Stimulated activated CD4-positive, alpha-beta T cell treated with anti-CD3 and anti-CD28 coated beads, Interleukin-4, amount 100 ng/mL, for 4 hours (primary cell): ENCODE results near the gene ENPP3.
"Not testable (repeated sequence)": the region's sequence is repeated elsewhere in the genome, so short reads cannot be mapped to it uniquely, and the experiment has no call there.

Source experiments
- DNase-seq, 2 experiments: peaks; one replicate each; pipeline ENCODE4 v3.0.0-alpha.2; 2020

ENPP3 gene

DNA sequence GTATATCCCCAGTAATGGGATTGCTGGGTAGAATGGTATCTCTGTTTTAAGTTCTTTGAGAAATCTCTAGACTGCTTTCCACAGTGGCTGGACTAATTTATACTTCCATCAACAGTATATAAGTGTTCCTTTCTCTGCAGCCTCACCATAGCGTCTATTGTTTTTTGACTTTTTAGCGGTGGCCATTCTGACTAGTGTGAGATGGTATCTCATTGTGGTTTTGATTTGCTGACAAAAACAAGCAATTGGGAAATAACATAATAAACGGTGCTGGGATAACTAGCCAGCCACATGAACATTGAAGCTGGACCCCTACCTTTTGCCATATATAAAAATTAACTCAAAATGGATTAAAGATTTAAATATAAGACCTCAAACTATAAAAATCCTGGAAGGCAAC, 49.9 kb downstream of the ENPP3 start:
- no peak for DNase-seq

DNA sequence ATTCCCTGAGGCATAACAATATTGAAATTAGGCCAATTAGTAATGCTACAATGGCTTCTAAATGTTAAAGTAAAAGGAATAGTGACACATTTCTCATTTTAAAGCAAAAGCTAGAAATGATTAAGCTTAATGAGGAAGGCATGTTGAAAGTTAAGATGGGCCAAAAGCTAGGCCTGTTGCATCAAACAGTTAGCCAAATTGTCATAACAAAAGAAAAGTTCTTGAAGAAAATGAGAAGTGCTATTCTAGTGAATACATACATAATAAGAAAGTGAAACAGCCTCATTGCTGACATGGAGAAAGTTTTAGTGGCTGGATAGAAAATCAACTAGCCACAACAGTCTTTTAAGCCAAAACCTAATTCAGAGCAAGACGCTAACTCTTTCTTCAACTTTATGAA, 51.2 kb downstream of the ENPP3 start:
- no peak for DNase-seq

DNA sequence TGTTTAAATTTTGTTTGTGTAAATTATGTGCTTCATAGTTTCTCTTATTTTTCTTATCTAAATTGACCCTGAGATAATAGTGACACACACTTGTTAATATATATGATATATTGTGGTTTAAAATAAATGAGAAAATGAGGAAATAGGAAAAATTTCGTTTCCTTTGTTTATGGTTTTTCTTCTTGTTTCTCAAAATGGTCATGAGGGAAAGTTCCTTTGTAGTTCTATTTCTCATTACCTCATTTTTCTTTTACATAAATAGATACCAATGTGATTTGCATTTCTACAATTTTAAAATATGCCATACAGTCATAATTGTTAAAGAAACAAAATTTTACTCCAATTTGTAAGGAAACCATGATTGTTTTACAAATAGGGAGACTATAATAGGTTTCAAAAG, 54.9 kb downstream of the ENPP3 start:
- no peak for DNase-seq

DNA sequence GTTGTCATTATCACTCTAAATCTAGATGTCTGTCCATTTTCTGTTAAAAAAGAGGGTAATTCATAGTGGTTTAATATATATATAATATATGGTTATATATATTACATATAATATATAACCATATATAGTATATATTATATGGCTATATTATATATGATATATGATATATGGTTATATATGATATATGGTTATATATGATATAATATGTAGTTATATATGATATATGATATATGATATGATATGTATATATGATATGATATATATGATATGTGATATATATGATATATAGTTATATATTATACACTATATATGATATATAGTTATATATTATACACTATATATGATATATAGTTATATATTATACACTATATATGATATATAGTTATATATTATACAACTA, 55.5 kb downstream of the ENPP3 start:
- DNase-seq, result no peak

DNA sequence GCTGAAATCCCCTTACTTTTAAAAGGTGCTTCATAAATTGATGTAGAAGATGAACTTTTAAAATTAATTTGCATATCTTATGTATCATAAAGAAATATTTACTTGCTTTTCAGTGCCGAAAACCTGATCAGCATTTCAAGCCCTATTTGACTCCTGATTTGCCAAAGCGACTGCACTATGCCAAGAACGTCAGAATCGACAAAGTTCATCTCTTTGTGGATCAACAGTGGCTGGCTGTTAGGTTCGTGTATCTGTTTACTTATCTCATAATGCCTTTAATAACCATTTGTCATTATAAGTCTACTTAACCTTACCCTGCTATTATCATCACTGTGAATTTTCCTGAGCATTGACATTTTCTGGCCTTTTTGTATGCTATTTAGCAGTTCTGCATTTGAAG, 56.3 kb downstream of the ENPP3 start:
- DNase-seq, result no peak

DNA sequence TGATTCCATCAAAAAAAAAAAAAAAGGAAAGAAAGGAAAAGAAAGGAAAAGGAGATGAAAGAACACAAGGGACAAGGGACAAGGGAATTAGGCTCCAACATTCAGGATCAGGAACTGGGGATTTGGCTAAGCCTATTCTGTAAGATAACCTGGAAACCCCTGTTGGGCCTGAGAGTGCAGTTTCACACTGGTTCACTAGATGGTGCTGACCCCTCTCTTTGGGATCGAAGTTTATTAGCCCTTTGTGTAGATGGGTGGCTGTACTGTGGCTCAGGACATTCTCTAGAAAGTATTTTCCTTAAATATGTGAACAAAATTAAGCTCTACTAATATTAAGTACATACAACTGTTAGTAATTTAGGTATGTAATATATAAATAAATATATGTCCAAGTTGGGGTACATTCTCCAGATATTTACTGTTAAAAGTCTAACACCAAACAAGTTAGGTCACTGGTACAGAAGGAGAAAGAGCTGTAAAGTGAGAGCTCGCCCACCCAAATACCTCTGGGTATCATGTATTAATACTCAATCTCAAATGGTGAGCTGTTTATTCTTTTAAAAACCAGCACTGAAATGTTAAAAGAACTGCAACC, 57.8 kb downstream of the ENPP3 start:
- DNase-seq, result no peak

DNA sequence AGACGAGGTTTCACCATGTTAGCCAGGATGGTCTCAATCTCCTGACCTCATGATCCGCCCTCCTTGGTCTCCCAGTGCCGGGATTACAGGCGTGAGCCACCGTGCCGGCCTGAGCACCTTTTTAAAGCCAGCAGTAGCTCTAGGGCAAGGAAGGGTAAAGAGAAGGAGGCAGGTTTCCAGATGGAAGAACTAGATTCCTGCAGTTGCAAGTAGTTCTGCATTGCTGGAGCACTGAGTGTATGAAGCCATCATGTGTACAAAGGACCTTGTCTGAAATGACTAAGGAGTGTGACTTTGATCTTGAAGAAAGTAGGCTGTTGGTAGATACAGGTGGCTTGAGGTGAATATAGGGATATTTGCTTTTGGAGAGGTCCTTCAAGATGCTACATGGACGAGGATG, 59.9 kb downstream of the ENPP3 start:
- DNase-seq, result no peak

DNA sequence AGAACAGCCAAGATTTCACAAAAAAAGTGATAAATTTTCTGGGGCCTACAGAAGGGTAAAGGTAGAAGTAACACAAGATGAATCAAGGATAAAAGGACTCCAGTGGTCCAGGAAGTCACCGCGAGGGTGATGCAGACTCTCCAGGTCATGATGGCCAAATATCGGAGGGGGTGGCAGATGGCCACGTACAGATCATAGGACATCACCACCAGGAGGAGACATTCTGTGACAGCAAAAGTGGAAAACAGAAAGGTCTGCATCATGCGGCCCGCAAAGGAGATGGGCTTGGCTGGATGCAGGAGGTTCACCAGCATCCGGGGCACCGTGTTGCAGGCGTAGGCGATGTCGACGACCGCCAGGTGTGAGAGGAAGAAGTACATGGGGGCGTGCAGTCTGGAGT, 63.7 kb downstream of the ENPP3 start:
- not testable (repeated sequence) for DNase-seq

DNA sequence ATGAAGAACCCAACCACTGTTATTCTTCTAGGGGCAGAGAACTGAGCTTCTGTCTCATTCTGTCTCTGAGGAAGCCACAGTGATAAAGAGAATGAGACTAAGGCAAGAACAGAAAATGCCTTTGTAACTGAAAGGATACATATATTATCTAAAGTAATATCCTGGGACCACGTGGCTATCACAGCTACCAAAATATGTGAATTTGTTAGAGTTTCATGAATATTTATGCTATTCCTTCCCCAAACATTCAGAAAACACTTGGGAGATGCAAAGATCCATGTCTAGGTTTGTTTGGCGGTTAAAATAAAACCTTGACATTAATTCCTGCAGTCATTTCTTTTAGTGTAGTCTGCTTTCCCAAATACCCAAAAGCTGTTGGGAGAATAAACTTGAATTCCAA, 66.8 kb downstream of the ENPP3 start:
- DNase-seq, result not testable (repeated sequence)

DNA sequence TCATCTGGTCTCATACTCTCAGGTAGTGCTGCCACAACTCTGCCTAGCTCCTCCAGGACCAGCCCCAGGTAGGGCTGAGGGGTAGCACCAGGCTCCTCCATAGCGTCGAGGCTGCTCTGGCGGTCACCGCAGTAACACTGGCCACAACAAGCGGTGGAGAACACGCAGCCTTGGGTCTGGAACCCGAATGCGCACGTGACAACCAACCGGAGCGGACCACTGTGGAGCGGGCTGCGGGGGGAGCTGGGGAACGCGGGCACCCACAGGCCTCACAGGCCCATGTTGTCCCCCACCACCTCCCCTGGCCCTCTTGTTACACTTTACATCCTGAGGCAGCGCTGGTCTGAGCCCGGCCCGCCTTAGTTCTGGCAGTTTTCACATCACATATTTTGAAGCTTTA, 73.8 kb downstream of the ENPP3 start, which contains the start of gene CTAGE9:
Gene CTAGE9 (minus strand): TSS at position 101 of the 400 bp plus-strand sequence. CDS start 0 bp downstream, at position 101.
- DNase-seq, result not testable (repeated sequence)

DNA sequence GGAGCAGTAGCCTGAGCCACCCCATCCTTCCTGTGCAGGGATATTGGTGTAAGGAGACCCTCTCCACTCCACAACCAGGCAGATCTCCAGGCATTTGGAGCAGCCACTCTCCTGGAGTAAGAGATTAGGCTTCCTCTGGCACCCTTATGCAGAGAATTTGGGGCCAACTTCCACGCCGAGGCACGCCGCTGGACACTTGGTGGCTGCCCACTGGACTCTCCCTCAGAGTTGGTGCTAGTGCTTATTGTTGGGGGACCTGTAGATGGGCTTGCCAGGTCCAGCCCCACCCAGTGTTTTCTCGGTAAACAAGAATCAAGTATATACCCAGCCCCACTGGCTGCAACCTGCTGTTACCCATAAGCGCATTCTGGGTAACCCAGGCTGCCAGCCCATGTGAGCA, 78.5 kb downstream of the ENPP3 start:
- DNase-seq, result not testable (repeated sequence)

DNA sequence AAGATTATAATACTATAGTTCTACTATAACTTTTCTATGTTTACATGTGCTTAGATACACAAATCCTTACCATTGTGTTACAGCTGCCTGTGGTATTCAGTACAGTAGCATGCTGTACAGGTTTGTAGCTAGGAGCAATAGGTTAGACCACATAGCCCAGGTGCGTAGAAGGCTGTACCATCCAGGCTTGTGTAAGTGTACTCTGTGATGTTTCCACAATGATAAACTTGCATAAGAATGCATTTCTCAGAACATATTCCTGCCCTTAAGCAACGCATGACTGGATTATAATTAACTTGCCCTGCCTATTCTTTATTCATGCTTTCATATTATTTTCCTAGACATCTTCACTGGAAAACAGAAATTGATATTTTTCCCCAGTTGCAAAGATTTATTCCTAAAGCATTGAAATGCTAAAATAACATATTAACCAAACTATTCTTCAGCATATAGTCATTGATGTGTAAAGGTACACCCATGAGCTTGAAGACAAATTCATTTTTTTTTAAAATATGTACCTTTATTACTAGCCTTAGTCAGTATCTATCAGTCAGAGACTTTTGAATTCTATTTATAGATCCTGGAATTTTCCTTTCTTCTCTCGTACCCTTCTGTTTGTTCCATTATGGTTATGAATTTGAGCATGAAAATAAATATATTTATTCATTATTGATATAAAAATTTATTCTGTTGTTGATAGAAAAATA, 80.9 kb downstream of the ENPP3 start:
- no peak for DNase-seq

DNA sequence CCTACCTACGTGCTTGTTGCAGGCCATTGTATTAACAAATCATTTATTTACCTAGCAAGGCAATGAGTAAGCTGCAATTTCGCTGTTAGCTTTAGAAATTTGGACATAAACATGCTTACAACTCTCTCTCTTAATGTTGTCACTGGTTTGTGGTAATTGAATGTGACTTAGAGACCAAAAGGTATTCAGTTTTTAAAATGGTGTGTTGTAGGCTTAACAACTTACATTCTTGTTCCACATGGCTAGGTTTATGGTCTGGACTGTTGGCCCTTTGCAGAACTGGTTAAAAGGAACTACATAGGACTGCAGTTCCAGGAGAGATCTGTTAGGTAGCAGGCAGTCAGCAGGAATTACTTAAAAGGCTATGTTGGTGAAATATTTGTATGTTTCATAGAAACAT, 84.1 kb downstream of the ENPP3 start:
- DNase-seq, result no peak

DNA sequence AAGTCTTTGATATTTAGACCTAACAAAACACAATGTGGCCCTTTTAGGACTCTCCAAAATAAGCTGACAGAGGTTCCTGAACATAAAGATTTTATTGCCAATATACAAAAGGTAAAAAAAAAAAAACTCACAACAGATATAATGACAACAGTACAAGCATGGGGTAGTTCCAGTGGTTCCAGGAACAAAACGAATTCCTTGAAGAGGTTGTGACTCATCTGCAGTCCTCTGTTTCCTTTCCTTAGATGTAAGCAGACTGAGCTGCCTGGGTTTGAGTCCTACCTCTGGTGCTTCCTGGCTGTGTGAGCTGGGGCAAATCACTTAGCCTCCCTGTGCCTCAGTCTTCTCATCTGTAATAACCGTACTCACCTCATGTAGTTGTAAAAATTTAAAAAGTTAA, 87.0 kb downstream of the ENPP3 start:
- no peak for DNase-seq

DNA sequence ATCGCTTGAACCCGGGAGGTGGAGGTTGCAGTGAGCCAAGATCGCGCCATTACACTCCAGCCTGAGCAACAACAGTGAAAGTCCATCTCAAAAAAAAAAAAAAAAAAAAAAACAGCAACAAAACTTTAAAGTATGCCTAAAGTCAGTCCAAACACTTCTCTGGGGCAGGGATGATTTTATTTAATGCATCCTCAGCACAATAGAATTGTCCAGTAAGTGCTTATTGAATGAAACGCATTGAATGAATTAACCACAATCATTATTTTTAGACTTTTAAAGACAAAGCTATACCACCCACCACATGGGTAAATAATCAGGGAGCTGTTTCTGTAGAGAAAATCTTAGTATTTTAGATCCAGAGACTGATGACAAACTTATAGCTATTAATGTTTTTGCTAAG, 90.4 kb downstream of the ENPP3 start:
- no peak for DNase-seq

DNA sequence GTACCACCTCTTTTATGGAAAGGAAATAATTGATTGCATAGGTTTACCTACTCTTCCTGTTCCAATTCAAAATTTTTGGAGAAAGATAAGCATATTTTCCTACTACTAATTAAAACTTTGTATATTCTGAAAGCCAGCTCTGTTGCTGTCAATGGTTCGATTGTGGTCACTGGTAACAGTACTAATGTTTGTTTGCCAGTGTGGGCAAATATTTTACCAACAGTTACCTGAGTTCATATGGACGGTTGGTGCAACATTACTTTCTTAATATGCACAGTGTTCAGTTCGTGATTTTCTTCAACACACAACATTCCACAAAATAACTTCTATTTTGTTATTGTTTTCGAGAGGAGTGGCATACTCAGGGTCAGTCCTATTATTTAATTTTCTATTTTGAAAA, 90.8 kb downstream of the ENPP3 start:
- DNase-seq, result no peak

DNA sequence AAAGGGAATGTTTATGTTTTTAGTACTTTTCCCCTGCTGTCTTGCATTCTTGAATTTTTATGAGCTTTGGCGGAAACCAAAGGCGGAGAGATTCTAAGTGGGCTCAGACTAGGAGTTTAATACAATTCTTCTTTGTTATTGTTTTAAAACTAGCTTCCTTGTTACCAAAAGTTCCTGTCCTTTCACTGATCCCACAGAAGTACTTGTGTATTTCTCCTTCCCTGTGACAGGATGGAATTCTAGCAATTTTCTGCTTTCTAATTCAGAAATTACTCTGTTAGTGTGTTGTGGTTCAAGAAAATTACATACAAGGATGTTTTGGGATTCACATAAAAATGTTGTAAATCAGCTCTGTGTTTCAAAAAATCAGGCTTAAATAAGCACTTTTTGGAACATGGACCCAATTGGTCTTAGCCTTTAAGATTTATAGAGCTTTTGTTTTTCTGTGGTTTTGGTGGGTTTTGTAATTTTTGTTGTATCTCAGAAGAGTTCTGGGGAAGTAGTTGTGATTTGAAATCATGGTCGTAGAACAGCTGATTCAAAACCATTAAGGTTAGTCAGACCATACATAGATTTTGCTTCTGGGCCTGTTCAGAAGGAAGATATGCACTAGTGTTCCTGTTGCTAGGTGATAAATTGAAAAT, 91.3 kb downstream of the ENPP3 start:
- DNase-seq, result no peak

DNA sequence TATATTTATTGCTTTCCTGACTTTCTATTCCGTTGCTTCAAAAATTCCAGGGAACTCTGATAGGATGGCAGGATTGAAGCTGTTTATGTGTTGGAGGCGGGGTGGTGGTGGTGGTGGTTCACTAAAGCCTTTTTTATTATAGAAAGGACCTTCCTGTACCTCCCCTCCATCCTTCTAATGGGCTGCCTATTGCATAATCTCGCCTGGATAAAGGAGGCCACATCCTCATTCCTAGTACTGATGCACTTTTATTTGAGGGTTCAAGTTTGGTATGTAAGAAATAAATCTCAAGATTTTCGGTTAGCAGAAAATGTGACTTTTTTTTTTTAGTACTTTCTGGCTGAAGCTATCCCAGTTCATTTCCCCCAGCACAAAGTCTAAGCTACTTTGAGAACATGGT, 92.4 kb downstream of the ENPP3 start:
- DNase-seq, result no peak

DNA sequence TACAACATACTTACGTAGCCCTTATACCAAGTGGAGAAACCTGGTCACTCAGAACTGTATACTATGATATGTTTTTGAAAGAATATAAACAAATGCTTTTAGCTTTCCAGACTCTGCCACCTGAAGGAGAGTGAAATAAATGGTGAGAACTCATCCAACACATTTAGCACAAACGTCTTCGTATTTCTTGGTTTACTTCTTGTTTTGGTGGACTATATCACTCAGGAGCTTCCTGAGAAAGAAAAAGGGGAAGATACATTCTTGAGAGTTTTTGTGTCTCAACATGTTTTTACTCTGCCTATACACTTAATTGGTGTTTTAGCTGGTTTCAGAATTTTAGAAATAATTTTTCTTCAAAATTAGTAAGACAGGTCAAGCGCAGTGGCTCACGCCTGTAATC, 93.2 kb downstream of the ENPP3 start:
- no peak for DNase-seq

DNA sequence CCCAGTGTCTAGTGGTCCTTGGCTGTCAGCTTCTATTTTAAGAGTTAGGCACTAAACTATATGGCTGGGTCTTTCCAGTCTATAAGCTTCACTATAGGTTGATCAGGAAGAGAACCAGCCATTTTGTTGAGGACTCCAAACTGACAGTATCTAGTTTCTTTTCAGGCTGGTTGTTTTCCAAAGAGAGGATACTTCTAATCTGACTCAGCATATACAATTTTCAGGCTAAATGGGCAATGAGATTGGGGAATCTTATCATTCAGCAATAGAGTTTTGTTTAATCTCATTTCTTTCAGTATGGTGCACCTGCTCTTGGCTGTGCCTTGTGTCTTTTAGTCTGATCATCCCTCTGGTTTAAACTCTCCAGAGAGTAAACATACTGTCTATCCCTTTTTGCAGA, 94.1 kb downstream of the ENPP3 start:
- no peak for DNase-seq

DNA sequence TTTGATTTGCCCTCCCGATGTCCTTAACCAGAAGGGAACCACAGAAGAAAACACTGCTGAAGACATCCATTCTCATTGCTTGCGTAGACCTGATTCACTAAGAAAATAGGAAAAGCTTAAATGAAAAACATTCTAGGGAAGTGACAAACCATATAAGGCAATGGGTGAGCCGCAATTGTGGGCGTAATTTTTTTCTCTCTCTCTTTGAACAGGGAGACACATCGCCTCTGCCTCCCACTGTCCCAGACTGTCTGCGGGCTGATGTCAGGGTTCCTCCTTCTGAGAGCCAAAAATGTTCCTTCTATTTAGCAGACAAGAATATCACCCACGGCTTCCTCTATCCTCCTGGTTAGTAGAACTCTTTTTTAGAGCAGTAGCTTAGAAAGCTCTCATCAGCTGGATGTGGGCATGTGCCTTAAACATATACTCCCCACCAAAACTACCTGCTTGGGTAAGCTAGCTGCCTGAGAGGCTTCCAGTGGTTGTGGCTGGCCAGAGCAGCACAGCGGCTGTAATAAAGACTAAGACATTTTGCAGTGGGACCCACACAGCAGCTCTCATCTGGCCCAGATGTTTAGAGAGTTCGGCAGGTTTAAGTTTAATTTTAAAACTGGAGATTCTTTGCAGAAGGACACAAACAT, 96.4 kb downstream of the ENPP3 start:
- no peak for DNase-seq

DNA sequence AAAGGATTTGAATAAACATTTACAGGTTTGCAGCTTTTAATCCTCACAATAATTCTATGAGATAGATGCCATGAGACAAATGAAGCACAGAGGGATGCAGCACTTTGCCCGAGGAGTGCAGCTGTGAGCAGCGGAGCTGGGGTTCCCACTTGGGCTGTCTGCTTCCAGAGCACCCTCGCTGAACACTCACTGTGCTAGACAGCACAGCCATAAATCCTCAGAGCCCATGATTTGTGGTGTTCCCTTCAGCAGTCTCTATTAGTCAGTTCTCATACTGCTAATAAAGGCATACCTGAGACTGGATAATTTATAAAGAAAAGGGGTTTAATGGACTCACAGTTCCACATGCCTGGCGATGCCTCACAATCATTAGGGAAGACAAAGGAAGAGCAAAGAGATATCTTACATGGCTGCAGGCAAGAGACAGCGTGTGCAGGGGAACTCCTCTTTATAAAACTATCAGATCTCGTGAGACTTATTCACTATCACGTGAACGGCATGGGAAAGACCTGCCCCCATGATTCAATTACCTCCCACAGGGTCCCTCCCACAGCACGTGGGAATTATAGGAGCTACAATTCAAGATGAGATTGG, 99.0 kb downstream of the ENPP3 start:
- DNase-seq, result no peak

DNA sequence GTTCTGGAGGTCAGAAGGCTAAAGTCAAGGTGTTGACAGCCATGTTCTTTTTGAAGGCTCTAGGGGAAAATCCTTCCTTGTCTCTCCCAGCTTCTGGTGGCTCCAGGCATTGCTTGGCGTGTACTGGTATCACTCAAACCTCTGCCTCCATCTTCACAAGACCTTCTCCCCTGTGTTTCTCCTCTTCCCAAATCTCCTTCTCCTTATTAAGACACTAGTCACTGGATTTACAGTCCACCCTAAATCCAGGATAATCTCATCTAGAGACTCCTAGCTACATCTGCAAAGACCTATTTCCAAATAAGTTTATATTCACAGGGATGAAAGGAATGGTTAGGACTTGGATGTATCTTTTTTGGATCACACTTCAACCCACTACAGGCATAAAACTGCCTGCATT, 99.7 kb downstream of the ENPP3 start:
- DNase-seq, result no peak

DNA sequence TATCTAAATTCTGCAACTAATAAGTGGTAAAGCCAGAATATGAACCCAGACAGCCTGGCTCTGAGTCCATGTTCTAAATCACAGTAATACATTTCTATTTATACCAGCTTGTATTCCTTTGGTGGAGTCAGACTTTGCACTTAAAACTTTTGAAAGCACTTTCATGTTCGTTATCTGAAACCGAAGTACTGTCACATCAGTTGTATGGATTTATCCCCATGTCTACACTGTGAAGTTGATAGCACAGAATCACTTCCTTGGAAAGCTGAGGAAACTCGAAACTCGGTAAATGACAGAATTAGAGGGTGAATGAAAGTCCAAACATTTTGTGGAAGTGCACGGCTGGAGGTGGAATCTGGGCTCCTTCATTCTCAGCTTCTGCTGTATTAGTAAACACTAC, 102.0 kb downstream of the ENPP3 start:
- no peak for DNase-seq
